ENCODE results near the gene FGF12.

FGF12 gene

GRCh38 chr3:192170659-192171058, 556.7 kb downstream of the FGF12 start:
- DNase-seq = no peak

GRCh38 chr3:192170031-192170430, 557.3 kb downstream of the FGF12 start:
- no peak for DNase-seq

- DNase-seq = no peak
Observed at GRCh38 chr3:192169332-192169915, 557.9 kb downstream of the FGF12 start.

- no peak for DNase-seq
Observed at GRCh38 chr3:192168202-192168601, 559.1 kb downstream of the FGF12 start.

GRCh38 chr3:192165552-192165951, 561.8 kb downstream of the FGF12 start:
- DNase-seq = no peak

GRCh38 chr3:192161661-192162060, 565.7 kb downstream of the FGF12 start:
- no peak for DNase-seq

- no peak for DNase-seq
Observed at GRCh38 chr3:192156382-192156781, 571.0 kb downstream of the FGF12 start.

GRCh38 chr3:192155194-192155593, 572.1 kb downstream of the FGF12 start:
- no peak for DNase-seq

GRCh38 chr3:192133271-192133670, 594.1 kb downstream of the FGF12 start:
- no peak for DNase-seq

GRCh38 chr3:192130534-192131132, 596.7 kb downstream of the FGF12 start:
- DNase-seq = no peak

GRCh38 chr3:192129586-192129985, 597.8 kb downstream of the FGF12 start:
- DNase-seq = no peak

GRCh38 chr3:192128922-192129321, 598.4 kb downstream of the FGF12 start:
- no peak for DNase-seq

- no peak for DNase-seq
Observed at GRCh38 chr3:192128060-192128459, 599.3 kb downstream of the FGF12 start.

GRCh38 chr3:192122832-192123594, 604.3 kb downstream of the FGF12 start:
- no peak for DNase-seq

- no peak for DNase-seq
Observed at GRCh38 chr3:192121923-192122322, 605.4 kb downstream of the FGF12 start.

- no peak for DNase-seq
Observed at GRCh38 chr3:192108820-192109219, 618.5 kb downstream of the FGF12 start.

- no peak for DNase-seq
Observed at GRCh38 chr3:192106543-192106942, 620.8 kb downstream of the FGF12 start.

GRCh38 chr3:192092388-192093005, 634.8 kb downstream of the FGF12 start:
- no peak for DNase-seq

GRCh38 chr3:192091831-192092230, 635.5 kb downstream of the FGF12 start:
- DNase-seq = no peak

- no peak for DNase-seq
Observed at GRCh38 chr3:192090586-192090985, 636.8 kb downstream of the FGF12 start.
